ENCODE data around the gene HAPSTR1. TPM values are rescaled to one million over a fixed set of nuclear protein-coding genes. Genes with fewer than 3 reads are reported as not detected.

Gene HAPSTR1
- total and polyA plus RNA-seq, 10 donors = 7.3 to 84.1 (median 74.3) TPM

DNA sequence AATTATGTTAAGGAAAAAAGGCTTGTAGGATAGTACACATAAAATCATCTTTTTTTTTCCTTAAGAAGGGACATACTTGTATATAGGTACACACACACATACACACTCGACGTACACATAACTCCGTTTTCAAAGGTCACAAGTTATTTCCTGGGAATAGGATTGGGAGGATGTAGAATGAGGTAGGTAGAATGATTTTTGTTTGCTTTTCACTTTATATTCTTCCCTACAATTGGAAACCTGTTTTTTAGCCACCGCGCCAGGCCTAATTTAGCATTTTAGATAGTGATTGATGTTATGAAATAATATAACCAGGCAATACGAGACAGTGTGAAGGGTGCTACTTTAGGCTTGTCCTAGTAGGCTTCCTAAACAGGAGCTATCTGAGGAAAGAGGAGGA is 1.8 kb upstream of the HAPSTR1 start:
- 83 to 90% (median 86%) methylated on average over 6 of the region's 6 CpGs for WGBS, 5 donors
- H3K27ac ChIP-seq = peak overlapping the region in 6 of 8 donors; percentile 90 to 100 (median 100)
- H3K4me1 ChIP-seq = peaks cover 14 to 34% (median 27%) of the 10 kb centered on the region in 6 donors
- H3K27me3 ChIP-seq (replicated peaks in 1 of 7) = no peaks in the 10 kb centered on the region
- TF ChIP-seq, protein P1, sequence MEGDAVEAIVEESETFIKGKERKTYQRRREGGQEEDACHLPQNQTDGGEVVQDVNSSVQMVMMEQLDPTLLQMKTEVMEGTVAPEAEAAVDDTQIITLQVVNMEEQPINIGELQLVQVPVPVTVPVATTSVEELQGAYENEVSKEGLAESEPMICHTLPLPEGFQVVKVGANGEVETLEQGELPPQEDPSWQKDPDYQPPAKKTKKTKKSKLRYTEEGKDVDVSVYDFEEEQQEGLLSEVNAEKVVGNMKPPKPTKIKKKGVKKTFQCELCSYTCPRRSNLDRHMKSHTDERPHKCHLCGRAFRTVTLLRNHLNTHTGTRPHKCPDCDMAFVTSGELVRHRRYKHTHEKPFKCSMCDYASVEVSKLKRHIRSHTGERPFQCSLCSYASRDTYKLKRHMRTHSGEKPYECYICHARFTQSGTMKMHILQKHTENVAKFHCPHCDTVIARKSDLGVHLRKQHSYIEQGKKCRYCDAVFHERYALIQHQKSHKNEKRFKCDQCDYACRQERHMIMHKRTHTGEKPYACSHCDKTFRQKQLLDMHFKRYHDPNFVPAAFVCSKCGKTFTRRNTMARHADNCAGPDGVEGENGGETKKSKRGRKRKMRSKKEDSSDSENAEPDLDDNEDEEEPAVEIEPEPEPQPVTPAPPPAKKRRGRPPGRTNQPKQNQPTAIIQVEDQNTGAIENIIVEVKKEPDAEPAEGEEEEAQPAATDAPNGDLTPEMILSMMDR (IDR thresholded peaks at IDR 0.05 in 8 of 11, conservative IDR thresholded peaks at IDR 0.05 in 3 of 11) = no peak
- no peak for TF ChIP-seq POLR2A (IDR thresholded peaks at IDR 0.05)
- TF ChIP-seq POLR2AphosphoS5 (IDR thresholded peaks at IDR 0.05) = no peak
- no peaks in the 10 kb centered on the region for H3K9me3 ChIP-seq
- intact Hi-C loops (cut with DNase I; ENCODE audit: low total_unique reads) = loop anchor here (10.0 kb wide), 1 partner anchor 125 kb away; the partner anchor contains the start of gene USP7
- no peak for DNase-seq
- peak overlapping the region in 3 of 8 donors; percentile 82 to 96 (median 85) for H3K4me3 ChIP-seq
- peaks cover 0 to 16% (median 4%) of the 10 kb centered on the region in 6 donors for H3K36me3 ChIP-seq

DNA sequence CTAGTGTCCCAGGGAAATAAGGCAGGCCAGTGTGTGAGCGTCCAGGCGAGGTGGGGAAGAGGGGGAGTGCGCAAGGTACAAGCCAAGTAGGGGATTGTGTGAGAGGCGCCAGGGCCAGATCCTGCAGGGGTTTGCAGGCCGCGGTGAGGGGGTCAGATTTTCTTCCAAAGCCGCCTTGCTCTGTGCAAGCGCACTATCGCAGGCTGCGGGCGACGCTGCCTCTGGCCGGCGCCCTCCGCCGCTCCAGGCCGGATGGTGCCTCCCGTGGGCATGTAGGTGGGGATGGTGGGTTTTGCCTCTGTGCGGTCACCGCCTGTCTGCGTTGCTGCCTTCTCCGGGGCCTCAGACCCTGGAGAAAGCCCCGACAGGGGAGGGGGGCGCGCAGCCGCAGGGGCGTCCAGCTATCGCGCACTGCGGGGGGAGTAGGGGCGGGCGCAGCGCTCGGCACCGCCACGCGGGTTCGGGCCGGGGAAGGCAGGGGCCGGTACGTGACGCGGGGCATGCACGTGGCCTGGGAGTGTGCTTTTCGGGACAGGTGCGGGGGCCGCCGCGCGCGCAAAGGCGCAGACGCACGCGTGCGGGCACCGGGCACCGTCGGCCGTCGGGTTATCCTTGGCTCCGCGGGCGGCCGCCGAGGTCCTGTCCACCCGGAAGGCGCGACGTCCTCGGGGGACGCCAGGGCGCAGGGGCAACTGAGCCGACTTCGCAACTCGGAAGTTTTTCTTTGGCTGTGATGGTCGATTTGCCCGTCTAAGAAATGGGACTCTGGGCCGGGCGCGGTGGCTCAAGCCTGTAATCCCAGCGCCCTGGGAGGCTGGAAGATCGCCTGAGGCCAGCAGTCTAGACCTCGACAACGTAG is 1.1 kb upstream of the HAPSTR1 start:
- Histone ChIP-seq H3K4me3 (peak overlapping the region; percentile 47 to 96 (median 70)), H3K27ac (peak overlapping the region; percentile 85 to 100 (median 96)), H3K36me3 (peaks cover 0 to 22% (median 7%) of the 10 kb centered on the region in 6 donors), H3K27me3 (replicated peaks in 1 of 7) (no peaks in the 10 kb centered on the region), H3K4me1 (peaks cover 20 to 41% (median 34%) of the 10 kb centered on the region in 6 donors), H3K9me3 (no peaks in the 10 kb centered on the region)
- WGBS, 5 donors = 4 to 13% (median 7%) methylated on average over 30 to 85 of the region's 85 CpGs
- TF ChIP-seq POLR2AphosphoS5 (IDR thresholded peaks at IDR 0.05) (peak in 1 of 3 donors; percentile 20), POLR2A (IDR thresholded peaks at IDR 0.05) (no peak)
- TF ChIP-seq, protein P1 (IDR thresholded peaks at IDR 0.05 in 8 of 11, conservative IDR thresholded peaks at IDR 0.05 in 3 of 11) = no peak
- intact Hi-C loops (cut with DNase I; ENCODE audit: low total_unique reads) = loop anchor here (10.0 kb wide), 1 partner anchor 126 kb away; the partner anchor contains the start of gene USP7
- peak; percentile 94 for DNase-seq

DNA sequence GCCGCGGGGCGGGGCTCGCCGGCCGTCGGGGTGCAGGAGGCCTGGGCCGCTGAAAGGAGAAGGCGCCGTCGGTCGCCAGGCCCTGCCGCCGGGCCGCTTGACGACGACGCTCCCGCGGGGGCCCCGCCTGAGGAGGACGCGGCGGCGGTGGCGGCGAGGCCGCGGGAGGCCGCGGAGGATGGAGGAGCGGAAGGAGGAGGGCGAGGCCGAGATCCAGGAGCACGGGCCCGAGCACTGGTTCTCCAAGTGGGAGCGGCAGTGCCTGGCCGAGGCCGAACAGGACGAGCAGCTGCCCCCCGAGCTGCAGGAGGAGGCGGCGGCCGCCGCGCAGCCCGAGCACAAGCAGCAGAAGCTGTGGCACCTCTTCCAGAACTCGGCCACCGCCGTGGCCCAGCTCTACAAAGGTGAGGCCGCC is 430 bp downstream of the HAPSTR1 start:
- 0 to 1% (median 0%) methylated on average over 19 to 51 of the region's 51 CpGs for WGBS, 5 donors
- intact Hi-C loops (cut with DNase I; ENCODE audit: low total_unique reads) = loop anchor here (10.0 kb wide), 1 partner anchor 127 kb away; the partner anchor contains the start of gene USP7
- peak overlapping the region; percentile 63 to 96 (median 83) for H3K4me3 ChIP-seq
- H3K27me3 ChIP-seq (replicated peaks in 1 of 7) = no peaks in the 10 kb centered on the region
- peak in 1 of 3 donors; percentile 32 for TF ChIP-seq POLR2A (IDR thresholded peaks at IDR 0.05)
- TF ChIP-seq, protein P1 (IDR thresholded peaks at IDR 0.05 in 8 of 11, conservative IDR thresholded peaks at IDR 0.05 in 3 of 11) = no peak
- H3K9me3 ChIP-seq = no peaks in the 10 kb centered on the region
- peaks cover 0 to 34% (median 11%) of the 10 kb centered on the region in 6 donors for H3K36me3 ChIP-seq
- peak; percentile 94 for DNase-seq
- peaks cover 36 to 56% (median 49%) of the 10 kb centered on the region in 6 donors for H3K4me1 ChIP-seq
- peak overlapping the region; percentile 97 to 100 (median 100) for H3K27ac ChIP-seq

Measured in spleen (tissue), 11 donors.